GM19351 (cell line): Measurements from ENCODE around the gene PKHD1.

Experiments used
- ATAC-seq: cut with Tn5 transposase; IDR thresholded peaks from one replicate; pipeline ENCODE4 v1.9.1; 2021; ENCODE audit warnings: mild to moderate bottlenecking, moderate library complexity; ENCODE audit not compliant: unreplicated experiment

PKHD1 gene

DNA sequence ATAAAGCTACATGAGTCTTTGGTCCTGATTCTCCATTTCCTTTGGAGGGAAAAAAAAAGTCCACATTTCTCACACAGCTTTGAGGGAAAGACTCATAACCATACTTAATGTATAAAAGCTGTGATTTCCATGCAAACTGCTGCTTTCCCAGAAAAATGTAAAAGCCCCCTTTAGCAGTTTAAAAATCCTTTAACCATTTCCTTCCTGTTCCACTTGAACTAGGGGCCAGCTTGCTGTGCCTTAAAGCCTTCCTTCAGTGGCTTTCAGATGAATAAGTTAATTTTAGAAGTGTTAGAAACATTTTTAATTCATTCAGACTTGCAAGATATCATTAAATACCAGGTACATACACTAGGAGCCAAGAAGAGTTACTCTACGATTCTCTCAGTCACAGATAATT is 273.5 kb downstream of the PKHD1 start:
- ATAC-seq, result no peak

DNA sequence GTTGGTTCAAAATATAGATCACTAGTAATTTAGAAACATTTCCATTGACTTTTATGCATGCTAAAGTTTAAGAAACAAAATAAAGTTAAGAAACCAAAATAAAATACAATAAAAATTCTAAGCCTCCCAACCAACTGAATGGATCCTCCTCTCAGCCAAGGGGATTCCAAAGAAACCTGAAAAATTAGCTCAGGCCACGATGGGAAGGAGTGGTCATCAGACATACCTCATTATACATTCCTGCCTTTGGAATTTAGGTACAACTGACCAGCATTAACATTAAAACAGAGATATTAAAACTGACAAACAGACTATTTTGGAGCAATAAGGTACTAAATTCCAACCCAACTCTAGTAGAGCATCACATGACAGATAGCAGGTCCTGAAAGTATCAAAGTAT is 275.2 kb downstream of the PKHD1 start:
- no peak for ATAC-seq

DNA sequence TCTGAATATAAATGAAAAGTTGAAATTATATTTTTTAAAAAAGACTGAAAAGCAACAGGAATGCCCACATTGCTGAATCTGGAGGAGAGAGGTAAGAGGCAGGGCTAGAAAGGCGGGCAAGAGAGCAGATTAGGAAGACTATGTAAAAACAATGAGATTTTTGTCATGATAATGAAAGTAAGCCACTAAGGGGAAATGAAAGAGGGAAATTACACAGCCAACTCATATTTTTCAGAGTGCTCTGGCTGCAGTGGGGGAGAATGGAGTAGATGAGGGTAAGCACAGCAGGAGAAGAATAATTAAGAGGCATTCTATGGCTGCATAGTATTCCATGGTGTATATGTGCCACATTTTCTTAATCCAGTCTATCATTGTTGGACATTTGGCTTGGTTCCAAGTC is 281.9 kb downstream of the PKHD1 start:
- peak; percentile 98 for ATAC-seq

DNA sequence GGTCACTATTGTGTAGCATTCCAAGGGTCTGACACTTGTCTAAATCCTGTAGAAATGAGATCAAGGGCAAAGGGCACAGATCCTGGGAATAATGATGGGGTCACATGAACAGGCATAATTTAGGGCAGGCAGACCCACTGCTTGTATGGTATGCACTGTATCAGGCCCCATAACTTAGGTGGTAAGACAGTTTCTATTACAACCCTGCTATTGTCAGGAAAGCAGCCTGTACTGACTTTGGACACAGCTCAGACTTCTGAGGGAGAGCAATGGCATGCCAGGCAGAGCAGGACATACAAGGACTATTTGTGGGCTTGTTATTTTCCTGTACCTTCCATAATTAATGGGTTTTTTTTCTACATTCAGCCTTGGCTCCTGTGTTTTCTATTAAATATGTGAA is 286.8 kb downstream of the PKHD1 start:
- ATAC-seq, result no peak

- ATAC-seq, result no peak
Observed at GRCh38 chr6:51793393-51793792, 294.0 kb downstream of the PKHD1 start.

DNA sequence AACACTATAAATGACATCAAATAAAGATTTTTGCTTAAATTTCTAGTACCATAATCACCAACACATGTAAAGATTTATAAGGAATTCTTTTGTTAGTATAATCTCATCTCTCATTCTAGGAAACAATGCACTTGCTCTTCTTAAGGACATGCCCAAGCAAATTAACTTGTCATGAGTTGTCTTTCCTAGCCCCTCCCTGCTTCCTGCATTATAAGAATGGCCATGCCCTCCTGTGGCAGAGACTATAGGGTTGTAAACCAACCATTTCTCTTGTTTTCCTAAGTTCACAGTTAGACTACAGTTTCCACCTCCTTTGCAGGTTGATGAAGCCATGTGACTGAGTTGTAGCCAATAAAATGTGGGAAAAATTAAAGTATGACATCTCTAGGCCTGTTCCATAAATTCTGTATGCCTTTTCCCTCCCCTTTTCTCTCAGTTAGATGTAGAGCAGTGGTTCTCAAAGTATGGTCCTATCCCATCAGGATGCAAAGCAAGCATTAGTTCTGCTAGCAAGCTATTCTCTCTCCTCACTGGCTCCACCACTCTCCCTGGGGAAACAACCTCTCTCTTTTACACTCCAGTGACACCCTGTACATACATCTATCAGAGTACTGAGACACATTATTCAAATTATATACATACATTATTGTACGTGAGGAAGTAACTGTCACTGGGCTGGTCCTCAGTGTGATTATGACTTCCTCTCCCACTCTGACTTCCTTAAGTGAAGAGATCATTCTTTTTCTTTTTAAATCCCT is 295.0 kb downstream of the PKHD1 start:
- ATAC-seq, result no peak

DNA sequence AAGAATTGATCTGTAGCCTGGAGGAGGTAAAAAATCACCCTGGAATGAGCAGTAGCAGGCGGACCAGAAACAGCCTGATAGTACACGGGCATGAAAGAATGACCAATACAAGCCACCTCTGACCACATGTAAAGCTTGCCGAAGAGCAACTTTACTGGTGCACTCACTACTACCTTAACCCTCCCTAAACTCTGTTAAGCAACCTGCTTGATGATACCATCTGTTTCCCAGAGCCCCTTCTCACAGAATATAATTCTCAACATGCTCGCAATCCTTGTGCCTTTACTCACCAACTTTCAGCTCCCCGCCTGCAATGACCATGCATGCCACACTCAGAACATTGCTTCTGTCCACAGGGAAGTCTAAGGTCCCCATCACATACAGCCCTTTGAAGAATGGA is 296.5 kb downstream of the PKHD1 start:
- ATAC-seq, result no peak

DNA sequence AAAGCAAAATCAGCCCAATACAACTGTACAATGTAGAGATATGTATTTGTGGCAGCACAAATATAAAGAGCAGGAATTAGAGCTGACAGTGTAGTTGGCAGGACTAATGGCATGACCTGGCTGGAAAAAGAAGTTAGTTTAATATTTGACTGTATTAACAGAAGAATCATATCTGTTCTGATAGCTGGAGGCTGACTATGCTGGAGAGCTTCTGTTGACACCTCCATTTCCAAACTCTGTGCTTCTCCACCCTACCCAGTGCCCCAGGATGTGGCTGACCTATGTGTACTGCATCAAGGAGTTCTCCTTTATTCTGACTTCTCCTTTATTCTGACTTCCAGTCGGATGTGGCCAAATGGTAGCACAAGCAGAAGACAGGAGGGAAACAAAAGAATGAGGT is 299.3 kb downstream of the PKHD1 start:
- no peak for ATAC-seq

DNA sequence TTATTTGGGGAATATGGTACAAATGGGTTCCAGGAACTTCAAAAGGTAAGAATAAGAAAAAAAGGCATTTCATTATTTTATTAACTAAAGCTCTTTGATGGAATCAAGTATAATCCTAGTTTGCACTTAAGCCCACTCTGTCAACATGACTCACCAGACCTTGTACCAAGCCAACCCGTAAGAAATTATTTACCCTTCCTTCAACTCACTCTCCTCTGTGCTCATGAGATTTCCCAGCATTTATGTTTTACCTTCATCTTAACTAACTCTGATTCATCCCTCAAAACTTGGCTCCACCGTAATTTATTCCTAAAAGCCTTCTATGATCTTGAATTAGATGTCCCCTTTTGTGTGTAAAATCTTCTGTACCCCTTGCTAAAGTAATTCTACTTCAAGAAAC is 308.7 kb downstream of the PKHD1 start:
- ATAC-seq, result no peak

- ATAC-seq, result no peak
Observed at GRCh38 chr6:51777618-51778017, 309.8 kb downstream of the PKHD1 start.

DNA sequence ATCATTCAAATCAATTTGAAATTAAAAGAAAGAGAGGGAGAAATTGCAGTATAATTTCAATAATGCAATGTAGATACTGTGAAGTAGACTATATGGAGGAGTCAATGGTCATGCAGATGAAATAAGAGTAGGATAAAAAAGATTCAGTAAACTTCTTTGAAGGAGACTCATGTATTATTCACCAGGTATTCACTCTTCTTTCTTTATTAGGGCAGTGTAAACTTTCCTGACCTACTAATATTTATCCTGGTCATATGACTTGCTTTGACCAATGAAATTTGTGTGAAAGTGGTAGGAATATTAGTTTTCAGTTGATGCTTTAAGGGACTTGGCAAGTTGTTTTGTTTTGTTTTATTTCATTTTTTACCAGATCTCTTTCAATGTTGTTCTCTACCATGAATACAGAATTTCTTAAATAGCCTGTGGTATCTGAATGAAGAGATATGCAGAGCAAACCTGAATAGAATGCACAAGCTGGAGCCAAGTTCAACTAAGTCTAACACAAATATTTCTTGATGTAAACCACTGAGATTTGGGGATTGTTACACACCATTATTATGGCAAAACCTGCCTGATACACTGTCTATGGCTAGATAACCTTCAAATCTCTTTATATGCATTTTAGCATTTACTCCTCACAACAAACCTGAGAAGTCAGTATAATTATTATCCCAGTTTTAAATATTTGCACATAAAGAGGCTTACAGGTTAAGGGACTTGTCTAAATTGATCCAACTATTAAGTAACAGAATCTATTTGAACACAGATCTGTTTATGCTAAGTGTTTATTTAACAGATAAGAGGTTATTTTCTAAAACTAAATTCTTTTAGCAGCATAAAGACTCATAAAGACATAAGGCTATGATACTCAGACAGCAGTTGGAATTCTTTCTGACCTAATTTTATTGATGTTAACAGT is 311.2 kb downstream of the PKHD1 start:
- no peak for ATAC-seq

DNA sequence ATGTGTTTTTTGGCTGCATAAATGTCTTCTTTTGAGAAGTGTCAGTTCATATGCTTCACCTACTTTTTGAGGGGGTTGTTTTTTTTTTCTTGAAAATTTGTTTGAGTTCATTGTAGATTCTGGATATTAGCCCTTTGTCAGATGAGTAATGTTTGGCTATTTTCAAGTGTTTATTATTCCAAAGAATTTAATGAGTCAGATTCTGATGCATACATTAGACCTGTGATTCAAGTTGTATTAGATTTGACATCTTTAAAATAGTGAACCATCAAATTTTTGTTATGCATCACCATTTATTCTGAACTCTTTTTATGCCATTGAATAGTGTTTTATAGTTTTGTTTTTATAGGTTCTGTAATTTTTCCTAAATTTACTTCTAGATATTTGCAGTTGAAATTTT is 319.3 kb downstream of the PKHD1 start:
- no peak for ATAC-seq

GRCh38 chr6:51765230-51765629 is 322.2 kb downstream of the PKHD1 start:
- ATAC-seq, result no peak

- ATAC-seq, result peak; percentile 70
Observed at GRCh38 chr6:51753635-51754034, 333.8 kb downstream of the PKHD1 start.

DNA sequence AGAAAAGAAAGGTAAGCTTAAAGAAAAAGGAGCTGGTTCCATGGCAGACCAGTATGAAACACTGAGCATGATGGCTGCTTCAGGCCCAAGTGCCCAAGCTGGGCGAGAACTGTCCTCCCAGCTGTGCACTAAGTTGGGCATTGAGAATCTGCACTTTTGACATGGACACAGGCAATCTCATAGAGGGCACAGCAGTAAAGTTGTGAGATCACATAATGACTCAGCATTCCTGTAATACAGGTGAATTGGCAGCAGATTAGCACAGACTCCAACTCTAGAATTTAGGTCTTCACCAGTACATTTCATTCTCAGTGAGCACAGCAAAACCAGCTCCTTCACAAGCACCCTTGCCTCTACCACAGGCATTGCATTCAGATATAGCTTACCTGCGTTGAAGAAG is 343.4 kb downstream of the PKHD1 start:
- ATAC-seq, result peak; percentile 44

DNA sequence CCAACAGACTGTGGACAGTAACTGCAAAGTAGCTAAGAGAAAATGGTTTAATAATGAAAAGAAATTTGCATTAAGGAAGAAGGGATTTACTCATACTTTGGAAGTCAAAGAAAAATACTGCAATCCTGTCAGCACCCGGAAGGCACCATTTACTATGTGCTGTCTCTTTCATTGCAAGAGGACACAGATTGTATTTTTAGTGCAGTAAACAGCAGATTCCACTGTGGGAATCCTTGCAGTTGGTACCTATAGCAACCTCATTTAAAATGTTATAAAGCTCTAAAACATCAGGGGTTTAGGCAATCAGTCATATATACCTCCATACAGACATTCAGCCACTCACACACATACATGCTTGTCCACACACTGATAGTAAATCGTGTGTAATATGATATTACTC is 346.8 kb downstream of the PKHD1 start:
- ATAC-seq, result no peak

DNA sequence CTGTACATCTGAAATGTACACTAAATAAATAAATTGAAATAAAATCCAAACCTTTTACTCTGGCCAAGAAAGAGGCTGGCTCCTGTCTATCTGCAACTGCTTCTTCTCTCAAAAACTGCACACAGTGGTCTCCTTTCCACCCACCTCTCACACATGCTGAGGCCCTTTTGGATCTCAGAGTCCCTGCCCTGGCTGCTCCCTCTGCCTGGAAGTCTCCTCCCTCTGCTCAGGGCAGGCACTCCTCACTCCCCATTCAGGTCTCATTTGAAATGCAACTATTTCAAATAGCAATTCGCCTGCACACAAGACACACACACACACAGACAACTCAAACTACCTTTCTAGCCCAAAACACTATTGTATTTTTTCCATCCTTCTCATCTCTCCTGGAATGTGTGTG is 348.8 kb downstream of the PKHD1 start:
- no peak for ATAC-seq

DNA sequence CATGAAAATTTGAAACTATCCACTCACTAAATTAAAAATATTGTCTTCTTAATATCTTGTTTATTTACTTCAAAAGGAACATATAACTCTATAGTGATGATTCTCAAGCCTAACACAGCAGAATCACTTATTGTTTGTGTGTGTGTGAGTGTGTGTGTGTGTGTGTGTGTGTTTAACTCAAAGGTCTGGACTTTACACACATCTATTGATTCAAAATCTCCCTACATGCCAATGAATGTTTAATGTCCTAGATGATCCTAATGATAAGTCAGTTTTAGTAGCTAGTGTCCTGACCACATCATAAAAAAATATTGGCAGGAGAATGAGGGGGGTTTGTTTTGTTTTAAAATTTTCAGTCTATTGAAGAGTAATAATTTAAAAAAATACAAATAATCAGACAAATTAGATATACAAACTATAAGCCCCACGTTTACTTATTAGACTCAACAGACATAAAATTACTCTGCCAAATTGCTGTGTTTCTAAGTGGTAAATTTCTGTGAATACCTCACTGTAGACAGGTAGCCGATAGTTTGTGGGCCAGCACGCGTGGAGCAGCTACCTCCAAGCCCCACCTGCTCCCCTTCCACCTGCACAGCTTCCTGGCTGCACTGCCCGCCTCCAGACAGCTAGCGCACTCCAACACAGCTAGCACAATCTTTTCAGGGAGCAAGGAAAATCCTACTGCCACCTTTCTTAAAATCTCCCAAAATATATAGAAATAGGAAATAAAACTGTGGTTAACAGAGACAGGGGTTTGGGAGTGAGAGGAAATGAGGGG is 349.6 kb downstream of the PKHD1 start:
- ATAC-seq, result no peak

DNA sequence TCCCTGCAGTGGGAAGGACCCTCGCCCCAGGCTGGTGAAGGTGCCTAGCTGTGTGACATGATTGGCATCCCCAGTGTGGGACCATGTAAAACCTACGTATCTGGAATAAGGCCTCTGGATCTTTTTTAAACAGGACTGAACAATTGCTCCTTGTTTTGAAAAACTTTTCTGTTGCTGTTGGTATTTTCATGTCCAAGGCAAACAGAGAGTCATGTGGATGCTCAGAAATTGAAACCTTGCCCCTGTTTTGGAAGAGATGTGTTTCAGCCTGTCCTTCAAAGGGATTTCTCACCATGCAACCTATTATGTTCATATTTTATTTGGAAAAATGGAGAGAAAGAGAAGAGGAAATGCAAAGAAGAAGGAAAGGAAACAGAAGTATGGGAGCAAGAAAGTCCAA is 362.3 kb downstream of the PKHD1 start:
- ATAC-seq, result no peak

- ATAC-seq, result no peak
Observed at GRCh38 chr6:51720327-51720726, 367.1 kb downstream of the PKHD1 start.

GRCh38 chr6:51719297-51719696 is 368.1 kb downstream of the PKHD1 start:
- no peak for ATAC-seq
